HEK293 (cell line): Measurements from ENCODE around the gene DDN.
A peak's percentile ranks its signal among the peaks of the same experiment; 100 is the strongest.

Source experiments
- KLF16 ChIP-seq: fragments of 450-650 bp; formaldehyde crosslinking; IDR thresholded peaks from 2 replicates; pipeline ENCODE4 v1.5.1; 2017; ENCODE audit warnings: missing biosample characterization, missing genetic modification characterization
- RBAK ChIP-seq: fragments of 450-650 bp; formaldehyde crosslinking; IDR thresholded peaks from 2 replicates; pipeline ENCODE4 v1.5.1; 2016; ENCODE audit warnings: missing biosample characterization, missing genetic modification characterization
- ZBTB21 ChIP-seq: fragments of 450-650 bp; formaldehyde crosslinking; IDR thresholded peaks from 2 replicates; pipeline ENCODE4 v1.5.1; 2017; ENCODE audit warnings: missing biosample characterization, missing genetic modification characterization
- ZNF19 ChIP-seq: fragments of 450-650 bp; formaldehyde crosslinking; IDR thresholded peaks from 2 replicates; pipeline ENCODE4; 2016; ENCODE audit warnings: missing biosample characterization, missing genetic modification characterization, low read depth
- TF ChIP-seq, protein P1 (sequence below): fragments of 450-650 bp; formaldehyde crosslinking; IDR thresholded peaks from 2 replicates; pipeline ENCODE4 v1.5.1; 2016; ENCODE audit warnings: missing biosample characterization, missing genetic modification characterization
- TF ChIP-seq, protein P2 (sequence below): fragments of 450-650 bp; IDR thresholded peaks from 2 replicates; pipeline ENCODE4 v1.5.1; 2018; ENCODE audit warnings: missing biosample characterization, mild to moderate bottlenecking, missing genetic modification characterization
- TF ChIP-seq, protein P3 (sequence below): IDR thresholded peaks from 2 replicates; pipeline ENCODE4 v1.6.1; 2011; ENCODE audit warnings: mild to moderate bottlenecking, low read depth, low read length, borderline replicate concordance

GRCh38 chr12:48988030-48988649, 11.0 kb downstream of the DDN start:
- TF ChIP-seq KLF16 (tag by site-specific recombination), result no peak
- TF ChIP-seq, protein P1, sequence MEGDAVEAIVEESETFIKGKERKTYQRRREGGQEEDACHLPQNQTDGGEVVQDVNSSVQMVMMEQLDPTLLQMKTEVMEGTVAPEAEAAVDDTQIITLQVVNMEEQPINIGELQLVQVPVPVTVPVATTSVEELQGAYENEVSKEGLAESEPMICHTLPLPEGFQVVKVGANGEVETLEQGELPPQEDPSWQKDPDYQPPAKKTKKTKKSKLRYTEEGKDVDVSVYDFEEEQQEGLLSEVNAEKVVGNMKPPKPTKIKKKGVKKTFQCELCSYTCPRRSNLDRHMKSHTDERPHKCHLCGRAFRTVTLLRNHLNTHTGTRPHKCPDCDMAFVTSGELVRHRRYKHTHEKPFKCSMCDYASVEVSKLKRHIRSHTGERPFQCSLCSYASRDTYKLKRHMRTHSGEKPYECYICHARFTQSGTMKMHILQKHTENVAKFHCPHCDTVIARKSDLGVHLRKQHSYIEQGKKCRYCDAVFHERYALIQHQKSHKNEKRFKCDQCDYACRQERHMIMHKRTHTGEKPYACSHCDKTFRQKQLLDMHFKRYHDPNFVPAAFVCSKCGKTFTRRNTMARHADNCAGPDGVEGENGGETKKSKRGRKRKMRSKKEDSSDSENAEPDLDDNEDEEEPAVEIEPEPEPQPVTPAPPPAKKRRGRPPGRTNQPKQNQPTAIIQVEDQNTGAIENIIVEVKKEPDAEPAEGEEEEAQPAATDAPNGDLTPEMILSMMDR (tag by site-specific recombination), result peak; percentile 82
- TF ChIP-seq ZBTB21 (tag by site-specific recombination), result no peak
- TF ChIP-seq ZNF19 (tag by site-specific recombination), result no peak
- TF ChIP-seq, protein P2, sequence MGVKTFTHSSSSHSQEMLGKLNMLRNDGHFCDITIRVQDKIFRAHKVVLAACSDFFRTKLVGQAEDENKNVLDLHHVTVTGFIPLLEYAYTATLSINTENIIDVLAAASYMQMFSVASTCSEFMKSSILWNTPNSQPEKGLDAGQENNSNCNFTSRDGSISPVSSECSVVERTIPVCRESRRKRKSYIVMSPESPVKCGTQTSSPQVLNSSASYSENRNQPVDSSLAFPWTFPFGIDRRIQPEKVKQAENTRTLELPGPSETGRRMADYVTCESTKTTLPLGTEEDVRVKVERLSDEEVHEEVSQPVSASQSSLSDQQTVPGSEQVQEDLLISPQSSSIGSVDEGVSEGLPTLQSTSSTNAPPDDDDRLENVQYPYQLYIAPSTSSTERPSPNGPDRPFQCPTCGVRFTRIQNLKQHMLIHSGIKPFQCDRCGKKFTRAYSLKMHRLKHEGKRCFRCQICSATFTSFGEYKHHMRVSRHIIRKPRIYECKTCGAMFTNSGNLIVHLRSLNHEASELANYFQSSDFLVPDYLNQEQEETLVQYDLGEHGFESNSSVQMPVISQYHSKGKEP, result no peak
- no peak for TF ChIP-seq RBAK
- TF ChIP-seq, protein P3, sequence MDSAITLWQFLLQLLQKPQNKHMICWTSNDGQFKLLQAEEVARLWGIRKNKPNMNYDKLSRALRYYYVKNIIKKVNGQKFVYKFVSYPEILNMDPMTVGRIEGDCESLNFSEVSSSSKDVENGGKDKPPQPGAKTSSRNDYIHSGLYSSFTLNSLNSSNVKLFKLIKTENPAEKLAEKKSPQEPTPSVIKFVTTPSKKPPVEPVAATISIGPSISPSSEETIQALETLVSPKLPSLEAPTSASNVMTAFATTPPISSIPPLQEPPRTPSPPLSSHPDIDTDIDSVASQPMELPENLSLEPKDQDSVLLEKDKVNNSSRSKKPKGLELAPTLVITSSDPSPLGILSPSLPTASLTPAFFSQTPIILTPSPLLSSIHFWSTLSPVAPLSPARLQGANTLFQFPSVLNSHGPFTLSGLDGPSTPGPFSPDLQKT, result no peak
